ENCODE results near the gene SRRM3.
"Not testable (repeated sequence)": the region's sequence is repeated elsewhere in the genome, so short reads cannot be mapped to it uniquely, and the experiment has no call there.

The SRRM3 gene

DNA sequence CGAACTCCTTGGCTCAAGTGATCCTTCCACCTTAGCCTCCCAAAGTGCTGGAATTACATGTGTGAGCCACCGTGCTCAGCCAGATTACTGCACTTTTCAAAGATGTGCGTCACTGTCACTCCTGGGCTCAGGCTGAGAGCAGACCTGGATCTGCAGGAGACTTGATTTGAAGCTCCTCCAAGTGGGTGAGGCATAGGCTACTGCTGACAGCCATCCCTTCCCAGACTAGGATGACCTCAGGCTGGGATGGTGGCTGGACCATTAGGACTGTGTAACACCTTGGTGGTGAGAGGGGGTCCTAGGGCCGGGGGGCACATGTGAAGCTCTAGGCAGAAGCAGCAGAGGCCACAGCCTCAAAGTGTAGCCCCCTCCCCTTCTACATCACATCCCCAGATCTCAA lies 8.2 kb upstream of the SRRM3 start:
- no peak for DNase-seq

GRCh38 chr7:76193883-76194282 lies 7.8 kb upstream of the SRRM3 start:
- DNase-seq = no peak

DNA sequence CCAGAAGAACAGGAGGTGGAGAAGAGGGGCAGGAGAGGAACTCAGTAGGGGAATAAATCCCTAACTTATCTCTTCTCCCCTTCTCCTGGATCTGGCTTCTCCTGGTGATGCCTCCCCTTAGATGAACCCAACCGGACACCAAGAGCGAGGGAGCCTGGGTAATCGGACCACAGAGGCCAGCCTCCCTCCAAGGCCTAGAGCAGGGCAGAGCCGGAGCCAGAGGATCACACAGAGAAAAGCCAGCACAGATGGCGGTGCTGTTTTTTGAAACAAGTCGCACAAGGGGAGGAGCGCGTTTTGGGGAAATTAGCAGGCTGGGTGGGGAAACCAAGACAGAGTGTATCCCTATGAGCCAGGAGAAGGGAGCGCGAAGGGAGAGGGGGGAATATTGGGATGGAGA lies 4.9 kb upstream of the SRRM3 start:
- DNase-seq = no peak

- DNase-seq = no peak
Measured at GRCh38 chr7:76198202-76198601, 3.5 kb upstream of the SRRM3 start.

- no peak for DNase-seq
Measured at GRCh38 chr7:76202666-76203030, 952 bp downstream of the SRRM3 start.

DNA sequence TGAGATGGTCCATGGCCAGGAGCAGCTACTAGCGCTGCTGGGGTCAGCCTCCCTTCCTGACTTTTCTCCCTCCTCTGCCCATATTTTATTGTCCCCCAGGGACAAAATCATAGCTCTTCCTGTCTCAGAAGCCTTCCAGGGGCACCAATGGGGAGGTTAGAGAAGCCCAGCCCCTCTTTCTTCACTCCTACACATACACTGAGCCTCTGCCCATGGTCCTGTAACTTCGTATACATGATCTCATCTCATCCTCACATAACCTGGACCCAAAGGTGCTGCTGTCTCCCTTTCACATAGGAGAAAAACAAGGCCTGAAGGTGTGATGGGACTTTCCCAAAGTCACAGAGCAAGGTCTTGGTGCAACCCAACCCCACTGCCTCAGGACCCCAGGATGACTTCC lies 2.5 kb downstream of the SRRM3 start:
- no peak for DNase-seq

DNA sequence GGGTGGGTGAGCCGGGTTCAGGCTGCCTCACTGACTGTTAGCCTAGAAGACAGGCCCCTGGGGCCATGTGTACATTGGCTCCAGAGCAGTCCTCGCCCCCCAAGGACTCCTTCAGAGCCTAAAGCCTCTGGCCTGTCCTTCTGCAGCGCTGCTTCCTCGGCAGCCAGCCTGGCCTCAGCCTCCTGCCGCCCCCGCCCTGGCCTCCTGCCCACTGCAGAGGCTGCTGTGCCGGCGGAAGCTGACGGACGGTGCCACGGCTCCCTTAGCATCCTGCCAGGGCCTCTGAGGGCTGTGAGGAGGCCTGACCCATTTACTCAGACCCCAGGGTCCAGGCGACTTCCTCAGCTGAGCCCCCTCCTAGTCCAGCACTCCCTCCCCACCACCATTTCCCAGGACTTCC lies 4.9 kb downstream of the SRRM3 start:
- no peak for DNase-seq

GRCh38 chr7:76209310-76209709 lies 7.6 kb downstream of the SRRM3 start:
- DNase-seq = no peak

DNA sequence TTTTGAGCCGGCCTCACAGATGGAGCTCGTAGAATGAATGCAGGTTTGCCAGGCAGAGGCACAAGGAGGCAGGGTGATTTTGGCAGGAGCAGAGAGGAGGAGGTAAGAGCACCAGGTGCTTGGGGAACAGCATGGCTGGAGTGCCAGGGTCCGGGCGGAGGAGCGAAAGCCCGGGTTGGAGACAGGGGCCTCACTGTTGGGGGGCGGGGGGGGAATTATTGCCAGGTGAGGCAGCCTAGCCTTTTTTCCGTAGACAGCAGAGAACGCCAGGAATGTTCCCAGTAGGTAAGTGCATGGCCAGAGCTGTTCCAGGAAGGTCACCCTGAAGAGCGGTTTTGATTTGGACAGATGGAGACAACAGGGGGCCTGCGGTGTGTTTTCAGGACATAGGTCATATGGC lies 9.5 kb downstream of the SRRM3 start:
- DNase-seq = no peak

DNA sequence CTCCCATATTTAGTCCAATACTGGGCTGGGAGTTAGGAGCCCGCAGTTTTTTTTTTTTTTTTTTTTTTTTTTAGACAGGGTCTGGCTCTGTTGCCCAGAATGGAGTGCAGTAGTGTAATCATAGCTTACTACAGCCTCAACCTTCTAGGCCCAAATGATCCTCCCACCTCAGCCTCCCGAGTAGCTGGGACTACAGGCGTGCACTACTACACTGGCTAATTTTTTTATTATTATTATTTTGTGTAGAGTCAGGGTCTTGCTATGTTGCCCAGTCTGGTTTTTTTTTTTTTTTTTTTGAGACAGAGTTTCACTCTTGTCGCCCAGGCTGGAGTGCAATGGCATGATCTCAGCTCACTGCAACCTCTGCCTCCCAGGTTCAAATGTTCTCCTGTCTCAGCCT lies 13.7 kb downstream of the SRRM3 start:
- not testable (repeated sequence) for DNase-seq

GRCh38 chr7:76216381-76217082 lies 14.8 kb downstream of the SRRM3 start:
- DNase-seq = no peak

DNA sequence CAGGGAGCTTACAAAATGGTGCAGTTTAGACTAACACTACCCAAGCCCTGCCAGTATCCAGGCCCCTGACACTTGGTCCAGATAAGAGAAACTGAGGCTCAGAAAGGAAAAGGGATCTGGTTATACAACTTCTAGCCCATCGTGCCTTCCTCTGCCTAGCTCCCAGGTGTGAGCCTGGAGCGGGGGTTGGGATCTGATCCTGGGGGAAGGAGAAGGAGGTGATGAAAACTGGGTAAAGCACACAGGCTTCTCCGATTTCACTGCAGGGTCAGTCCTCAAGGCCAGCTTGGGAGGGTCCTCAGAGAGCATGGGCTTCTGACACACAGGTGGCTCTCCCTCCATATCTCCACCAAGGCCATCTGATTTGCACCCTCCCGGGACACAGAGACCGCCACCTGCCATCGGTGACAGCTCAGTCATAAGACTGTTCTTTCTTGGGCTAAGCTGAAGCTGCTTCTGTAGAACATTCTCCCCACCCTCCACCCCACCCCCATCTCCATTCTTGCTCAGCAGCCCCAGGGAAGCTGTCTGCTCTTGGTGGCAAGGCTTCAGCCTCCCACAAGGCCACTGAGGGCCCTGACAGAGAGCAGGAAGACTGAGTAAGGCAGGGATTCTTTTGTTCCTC lies 16.4 kb downstream of the SRRM3 start:
- no peak for DNase-seq

DNA sequence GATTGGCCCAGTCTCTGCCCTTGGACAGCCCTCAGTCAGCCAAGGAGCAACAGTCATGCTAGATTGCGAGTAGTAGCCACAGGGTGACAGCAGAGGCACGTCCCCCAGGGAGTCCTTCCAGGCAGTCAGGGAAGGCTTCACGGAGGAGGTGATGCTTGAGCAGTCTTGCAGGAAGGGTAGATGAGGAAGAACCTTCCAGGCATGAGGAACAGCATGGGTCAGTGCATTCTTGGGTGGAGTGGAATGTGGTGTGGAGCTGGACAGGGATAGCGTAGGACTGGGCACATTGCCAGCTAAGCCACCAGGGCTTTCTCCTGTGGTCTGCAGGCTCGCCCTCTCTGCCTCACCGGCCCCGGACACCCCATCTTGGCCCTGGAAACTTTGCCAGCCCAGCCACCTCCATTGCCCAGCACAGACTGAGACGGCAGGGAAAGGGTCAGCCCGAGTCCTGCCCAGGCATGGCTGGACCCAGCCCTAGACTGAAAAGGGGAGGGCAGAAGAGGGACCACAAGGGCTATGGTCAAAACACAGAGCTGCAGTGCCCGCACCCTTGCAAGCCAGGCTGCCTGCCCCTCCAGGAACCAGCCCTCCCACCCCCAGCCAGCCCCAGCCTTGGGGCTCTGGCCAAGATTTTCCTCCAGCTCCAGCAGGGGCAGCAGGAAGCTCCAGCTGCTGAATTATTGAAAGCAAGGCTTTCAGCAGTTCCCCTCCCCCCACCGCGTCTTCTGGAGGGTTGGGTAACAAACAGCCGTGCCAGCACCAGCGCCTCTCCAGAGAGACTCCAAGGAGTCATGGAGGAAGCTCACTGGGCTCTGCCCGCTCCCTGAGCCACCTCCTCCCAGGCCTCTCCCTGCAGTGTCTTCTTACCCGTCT lies 18.7 kb downstream of the SRRM3 start:
- DNase-seq = no peak

DNA sequence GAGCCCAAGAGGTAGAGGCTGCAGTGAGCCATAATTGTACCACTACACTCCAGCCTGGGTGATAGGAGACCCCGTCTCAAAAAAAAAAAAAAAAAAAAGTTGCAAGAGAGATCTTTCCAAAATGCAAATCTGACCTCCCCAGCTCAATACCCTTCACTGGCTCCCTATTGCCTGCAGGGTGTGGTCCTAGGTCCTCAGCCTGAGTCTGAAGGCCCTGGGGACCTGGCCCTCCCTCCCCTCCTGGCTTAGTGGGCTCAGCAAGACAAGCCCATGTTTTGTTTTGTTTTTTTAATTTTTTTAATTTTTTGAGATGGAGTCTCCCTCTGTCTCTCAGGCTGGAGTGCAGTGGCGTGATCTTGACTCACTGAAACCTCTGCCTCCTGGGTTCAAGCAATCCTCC lies 20.6 kb downstream of the SRRM3 start:
- no peak for DNase-seq

GRCh38 chr7:76222839-76223238 lies 21.1 kb downstream of the SRRM3 start:
- DNase-seq = no peak

DNA sequence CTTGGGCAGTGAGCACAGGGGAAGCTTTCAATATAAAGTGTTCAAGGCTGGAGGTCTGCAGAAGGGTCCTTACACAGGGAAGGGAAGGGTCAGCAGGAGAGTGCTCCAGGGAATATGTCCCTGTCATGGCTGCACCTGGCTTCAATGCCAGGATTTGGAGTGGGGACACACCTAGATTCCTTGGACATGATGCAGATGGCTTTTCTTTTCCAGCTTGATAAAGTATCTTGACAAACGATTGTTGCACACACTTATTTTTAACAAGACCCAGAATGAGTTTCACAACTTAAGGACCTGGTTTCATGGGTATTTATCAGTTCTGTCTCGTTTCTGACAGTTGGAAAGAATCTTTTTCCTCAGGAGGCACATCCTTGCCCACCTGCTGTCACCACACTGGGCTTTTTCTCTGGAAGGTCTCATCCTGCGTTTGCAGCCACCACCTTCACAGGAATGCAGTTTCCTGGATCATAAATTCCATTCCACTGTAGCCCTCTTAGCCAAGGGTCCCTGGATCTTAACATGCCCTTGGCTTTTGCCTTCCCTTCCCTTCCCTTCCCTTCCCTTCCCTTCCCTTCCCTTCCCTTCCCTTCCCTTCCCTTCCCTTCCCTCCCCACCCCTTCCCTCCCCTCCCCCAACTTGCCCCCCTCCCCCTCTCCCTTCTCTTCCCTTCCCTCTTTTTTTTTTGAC lies 21.7 kb downstream of the SRRM3 start:
- DNase-seq = no peak

- DNase-seq = no peak
Measured at GRCh38 chr7:76224695-76225094, 23.0 kb downstream of the SRRM3 start.

DNA sequence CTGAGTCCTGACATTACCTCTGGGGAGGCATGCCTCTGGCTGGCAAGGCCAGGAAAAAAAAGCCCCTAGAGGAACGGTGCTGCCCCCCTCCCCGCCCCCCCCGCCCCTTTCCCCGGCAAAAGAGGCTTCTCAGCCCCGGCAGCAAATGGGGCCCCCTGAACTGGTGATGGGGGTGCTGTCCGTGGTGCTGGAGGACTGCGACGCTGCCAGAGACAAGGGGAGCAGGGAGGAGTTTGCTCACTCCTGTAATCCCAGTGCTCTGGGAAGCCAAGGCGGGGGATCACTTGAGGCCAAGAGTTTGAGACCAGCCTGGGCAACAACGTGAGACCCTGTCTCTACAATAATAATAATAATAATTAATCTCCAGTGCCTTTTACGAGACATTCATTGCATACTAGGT lies 23.7 kb downstream of the SRRM3 start:
- DNase-seq = no peak

- DNase-seq = no peak
Measured at GRCh38 chr7:76225951-76226350, 24.3 kb downstream of the SRRM3 start.

DNA sequence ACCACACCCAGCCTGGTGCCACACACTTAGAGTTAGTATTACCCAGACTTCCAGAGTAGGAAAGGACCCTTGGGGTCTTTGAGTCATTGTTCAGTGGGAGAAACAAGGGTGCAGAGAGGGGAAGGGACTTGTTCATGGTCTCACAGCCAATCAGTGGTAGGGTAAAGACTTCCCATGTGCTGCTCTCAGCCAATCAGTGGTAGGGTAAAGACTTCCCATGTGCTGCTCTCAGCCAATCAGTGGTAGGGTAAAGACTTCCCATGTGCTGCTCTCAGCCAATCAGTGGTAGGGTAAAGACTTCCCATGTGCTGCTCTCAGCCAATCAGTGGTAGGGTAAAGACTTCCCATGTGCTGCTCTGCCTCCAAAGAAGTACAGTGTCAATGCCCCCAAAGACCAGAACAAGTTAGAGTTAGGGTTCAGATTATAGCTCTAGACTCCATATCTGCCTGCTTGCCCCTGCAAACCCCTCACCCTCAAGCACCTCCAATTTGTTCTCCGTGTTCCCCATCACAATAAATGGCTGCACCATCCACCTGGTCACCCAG lies 25.3 kb downstream of the SRRM3 start:
- not testable (repeated sequence) for DNase-seq

DNA sequence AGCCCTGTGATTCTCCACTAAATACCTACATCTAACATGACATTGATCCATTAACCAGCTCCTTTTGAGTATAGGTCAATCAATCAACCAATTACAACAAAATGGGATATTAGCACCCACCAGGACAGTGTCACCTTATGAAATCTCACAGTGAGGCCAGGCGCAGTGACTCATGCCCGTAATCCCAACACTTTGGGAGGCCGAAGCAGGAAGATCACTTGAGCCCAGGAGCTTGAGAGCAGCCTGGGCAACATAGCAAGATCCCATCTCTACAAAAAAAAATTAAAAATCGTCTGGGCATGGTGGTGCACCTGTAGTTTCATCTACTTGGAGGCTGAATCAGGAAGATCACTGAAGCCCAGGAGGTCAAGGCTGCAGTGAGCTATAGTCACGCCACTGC lies 28.5 kb downstream of the SRRM3 start:
- DNase-seq = no peak

GRCh38 chr7:76231071-76231470 lies 29.4 kb downstream of the SRRM3 start:
- DNase-seq = no peak

- no peak for DNase-seq
Measured at GRCh38 chr7:76231583-76231982, 29.9 kb downstream of the SRRM3 start.
